Brain microvascular endothelial cell (primary cell): ENCODE measurements around the gene FAM219B.
"Not testable (repeated sequence)": the region's sequence is repeated elsewhere in the genome, so short reads cannot be mapped to it uniquely, and the experiment has no call there.

Experiments
- DNase-seq: peaks from one replicate; pipeline ENCODE4 v3.0.0-alpha.2; 2020
- H3K27ac ChIP-seq: fragments of 250-450 bp; sonication (Bioruptor Pico); 2 replicates; pipeline ENCODE4 v1.5.1; 2020; ENCODE audit warnings: mild to moderate bottlenecking, moderate library complexity
- H3K27me3 ChIP-seq: fragments of 250-450 bp; sonication (Bioruptor Pico); replicated peaks from 2 replicates; pipeline ENCODE4 v1.5.1; 2020; ENCODE audit warnings: mild to moderate bottlenecking
- H3K36me3 ChIP-seq: fragments of 250-450 bp; sonication (Bioruptor Pico); replicated peaks from 2 replicates; pipeline ENCODE4 v1.5.1; 2020; ENCODE audit warnings: mild to moderate bottlenecking
- H3K4me3 ChIP-seq: 2 replicates; pipeline ENCODE4 v1.5.1; 2011; ENCODE audit warnings: low read depth, mild to moderate bottlenecking, control low read depth, low read length, moderate library complexity
- in situ Hi-C: cut with HindIII; loops from 2 replicates; pipeline ENCODE4 v1.10.0; 2017; ENCODE audit warnings: low sequenced_read_pairs, low pct_ligation_motif_present
- TF ChIP-seq, protein P1 (sequence below): IDR thresholded peaks from 2 replicates; pipeline ENCODE4 v1.5.1; 2011; ENCODE audit warnings: low read depth, mild to moderate bottlenecking, moderate library complexity, low read length, control low read depth, inconsistent platforms; ENCODE audit errors: missing control alignments

The FAM219B gene

DNA sequence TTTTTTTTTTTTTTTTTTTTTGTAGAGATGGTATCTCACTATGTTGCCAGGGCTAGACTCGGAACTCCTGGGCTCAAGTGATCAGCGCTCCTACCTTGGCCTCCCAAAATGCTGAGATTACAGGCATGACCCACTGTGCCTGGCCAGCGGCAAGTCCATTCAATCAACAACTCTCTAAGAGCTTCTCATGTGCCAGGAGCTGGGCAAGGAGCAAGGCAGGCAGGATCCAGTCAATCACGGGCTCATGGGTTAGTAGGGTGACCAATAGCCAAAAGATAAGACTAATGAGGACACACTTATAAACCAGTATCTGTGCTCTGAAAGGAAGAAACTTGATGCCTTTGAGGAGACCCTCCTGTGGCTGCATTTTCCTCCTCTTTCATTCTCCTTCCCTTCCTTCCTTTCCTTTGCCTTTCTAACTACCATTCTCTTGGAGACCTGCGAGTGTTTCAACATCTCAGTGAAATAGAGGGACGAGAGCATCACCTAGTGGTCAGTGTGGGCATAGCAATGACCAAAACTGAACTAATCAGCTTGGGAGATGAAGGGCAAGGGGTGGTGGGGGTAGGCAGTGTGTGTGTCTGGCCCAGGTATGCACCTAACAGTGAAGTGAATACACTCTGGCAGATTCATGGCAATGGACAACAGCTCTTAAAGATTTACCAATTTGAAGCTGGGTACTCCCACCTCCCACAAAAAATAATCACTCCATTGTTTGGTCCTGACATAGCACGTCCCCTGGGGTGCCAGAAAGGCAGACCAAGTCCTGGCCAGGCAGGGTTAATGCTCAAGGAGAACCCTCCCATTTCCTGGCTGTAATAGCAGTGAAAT, 43.6 kb upstream of the FAM219B start:
- no peak overlapping the region for H3K4me3 ChIP-seq
- H3K27ac ChIP-seq, result no peak overlapping the region
- in situ Hi-C loops, result no loop called here
- H3K27me3 ChIP-seq, result no peaks in the 10 kb centered on the region
- TF ChIP-seq, protein P1, sequence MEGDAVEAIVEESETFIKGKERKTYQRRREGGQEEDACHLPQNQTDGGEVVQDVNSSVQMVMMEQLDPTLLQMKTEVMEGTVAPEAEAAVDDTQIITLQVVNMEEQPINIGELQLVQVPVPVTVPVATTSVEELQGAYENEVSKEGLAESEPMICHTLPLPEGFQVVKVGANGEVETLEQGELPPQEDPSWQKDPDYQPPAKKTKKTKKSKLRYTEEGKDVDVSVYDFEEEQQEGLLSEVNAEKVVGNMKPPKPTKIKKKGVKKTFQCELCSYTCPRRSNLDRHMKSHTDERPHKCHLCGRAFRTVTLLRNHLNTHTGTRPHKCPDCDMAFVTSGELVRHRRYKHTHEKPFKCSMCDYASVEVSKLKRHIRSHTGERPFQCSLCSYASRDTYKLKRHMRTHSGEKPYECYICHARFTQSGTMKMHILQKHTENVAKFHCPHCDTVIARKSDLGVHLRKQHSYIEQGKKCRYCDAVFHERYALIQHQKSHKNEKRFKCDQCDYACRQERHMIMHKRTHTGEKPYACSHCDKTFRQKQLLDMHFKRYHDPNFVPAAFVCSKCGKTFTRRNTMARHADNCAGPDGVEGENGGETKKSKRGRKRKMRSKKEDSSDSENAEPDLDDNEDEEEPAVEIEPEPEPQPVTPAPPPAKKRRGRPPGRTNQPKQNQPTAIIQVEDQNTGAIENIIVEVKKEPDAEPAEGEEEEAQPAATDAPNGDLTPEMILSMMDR, result peak; percentile 99
- peak; percentile 77 for DNase-seq
- H3K36me3 ChIP-seq, result no peaks in the 10 kb centered on the region

DNA sequence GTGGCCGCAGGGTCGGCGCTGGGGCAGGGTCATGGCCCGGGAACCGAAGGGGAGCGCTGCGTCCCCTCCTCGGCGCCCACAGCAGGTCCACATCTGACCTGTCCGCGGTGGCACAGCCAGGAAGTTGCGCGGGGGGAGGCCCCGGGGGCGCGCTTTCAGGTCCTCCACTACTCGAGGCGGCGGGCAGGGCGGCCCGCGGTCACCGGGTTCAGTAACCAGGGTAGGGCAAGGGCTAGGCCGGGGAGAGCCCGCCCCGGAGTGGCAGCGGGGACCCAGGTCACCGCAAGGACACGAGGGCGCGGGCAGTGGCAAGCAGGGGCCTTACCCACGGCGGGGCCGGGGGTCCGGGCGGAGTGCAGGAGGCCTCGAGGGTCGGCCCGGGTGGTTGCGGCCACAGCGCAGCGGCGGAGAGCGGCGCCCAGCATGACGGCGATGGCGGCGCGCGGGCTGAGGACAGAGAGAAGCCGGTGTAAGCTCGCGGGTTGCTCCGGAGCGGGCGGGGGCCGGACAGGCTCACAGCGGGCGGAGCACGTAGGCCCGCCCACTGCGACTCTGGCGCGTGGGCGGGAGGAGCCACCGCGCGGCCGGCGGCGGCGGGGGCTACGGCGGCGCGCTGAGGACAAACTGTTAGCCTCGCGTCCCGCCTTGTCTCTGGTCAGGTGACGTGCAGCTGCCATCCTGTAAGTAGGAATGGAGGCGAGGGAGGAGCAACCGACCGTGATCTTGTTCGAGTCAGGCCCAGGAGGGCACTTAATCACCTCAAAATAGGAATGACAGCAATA, 31.1 kb upstream of the FAM219B start, which contains the start of gene COX5A:
Gene COX5A (minus strand): TSS at position 484 of the 782 bp plus-strand sequence. CDS start 59 bp downstream, at position 425.
- TF ChIP-seq, protein P1, result no peak
- DNase-seq, result peak; percentile 96
- Histone ChIP-seq H3K27ac (peak within 1 kb of the TSS; percentile 86), H3K4me3 (peak within 1 kb of the TSS; percentile 94), H3K36me3 (no peaks in the 10 kb centered on the region), H3K27me3 (no peaks in the 10 kb centered on the region)
- in situ Hi-C loops, result no loop called here

DNA sequence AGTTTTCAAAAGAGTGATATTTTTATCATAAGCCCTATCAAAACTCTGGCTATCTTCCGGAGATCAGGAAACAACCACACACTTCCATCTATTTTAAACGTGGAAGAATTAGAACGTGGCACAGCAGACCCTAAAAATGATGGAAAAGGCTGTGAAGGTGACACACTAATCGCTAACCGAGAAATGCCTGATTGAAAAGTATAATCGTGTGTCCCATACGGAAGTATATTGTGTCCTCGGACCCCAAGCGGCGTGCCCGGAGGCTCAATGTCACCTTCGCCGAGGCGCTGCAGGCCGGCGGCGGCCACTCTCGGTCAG, 30.6 kb upstream of the FAM219B start:
- DNase-seq, result no peak
- in situ Hi-C loops, result no loop called here
- no peaks in the 10 kb centered on the region for H3K36me3 ChIP-seq
- TF ChIP-seq, protein P1, result no peak
- peak overlapping the region; percentile 86 for H3K27ac ChIP-seq
- peak overlapping the region; percentile 94 for H3K4me3 ChIP-seq
- H3K27me3 ChIP-seq, result no peaks in the 10 kb centered on the region

DNA sequence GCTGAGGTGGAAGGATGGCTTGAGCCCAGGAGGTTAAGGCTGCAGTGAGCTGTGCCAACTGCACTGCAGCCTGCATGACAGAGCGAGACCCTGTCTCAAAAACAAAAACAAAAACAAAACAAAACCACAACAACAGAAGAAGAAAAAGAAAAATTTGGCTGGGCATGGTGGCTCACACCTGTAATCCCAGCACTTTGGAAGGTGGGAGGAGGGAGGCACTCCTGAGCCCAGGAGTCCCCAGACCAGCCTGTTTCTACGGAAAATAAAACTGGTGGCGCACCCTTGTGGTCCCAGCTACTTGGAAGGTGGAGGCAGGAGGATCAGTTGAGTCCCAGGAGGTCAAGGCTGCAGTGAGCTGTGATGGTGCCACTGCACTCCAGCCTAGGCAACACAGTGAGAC, 28.5 kb upstream of the FAM219B start:
- H3K4me3 ChIP-seq, H3K27ac ChIP-seq, H3K36me3 ChIP-seq, H3K27me3 ChIP-seq, DNase-seq, in situ Hi-C loops: not testable (repeated sequence)
- TF ChIP-seq, protein P1, result peak; percentile 24

DNA sequence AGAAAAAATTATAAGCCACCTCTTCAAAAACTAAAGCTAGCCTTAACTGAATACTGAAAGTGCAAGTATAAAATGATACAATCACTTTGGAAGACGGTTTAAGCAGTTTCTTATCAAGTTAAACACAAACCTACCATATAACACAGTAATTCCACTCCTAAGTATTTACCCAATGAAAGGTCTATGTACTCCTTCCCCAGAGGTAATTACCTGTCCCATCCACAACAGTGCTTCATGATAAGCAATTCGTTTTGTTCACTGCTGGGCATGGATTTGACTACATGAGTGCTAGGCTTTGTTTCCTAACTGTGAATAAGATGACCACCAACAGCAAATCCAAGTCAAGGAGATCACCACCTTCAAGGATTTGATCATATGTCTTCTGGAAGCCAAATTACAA, 26.9 kb upstream of the FAM219B start:
- in situ Hi-C loops, result no loop called here
- Histone ChIP-seq H3K4me3 (no peak overlapping the region), H3K27ac (no peak overlapping the region), H3K36me3 (peaks cover 15% of the 10 kb centered on the region), H3K27me3 (no peaks in the 10 kb centered on the region)
- TF ChIP-seq, protein P1, result no peak
- no peak for DNase-seq
